Spleen (tissue), 11 donors: ENCODE measurements around the gene RAB25. TPM values are rescaled to one million over a fixed set of nuclear protein-coding genes. Genes with fewer than 3 reads are reported as not detected.
A peak's percentile ranks its signal among the peaks of the same experiment; 100 is the strongest.

Experiments used
- DNase-seq: peaks from one replicate; pipeline ENCODE4 v3.0.0-alpha.2; 2020
- H3K27ac ChIP-seq, 8 donors: fragments of 200-600 bp; sonication (generic) in 7 of 8; 1 replicate in 4 of 8; 2 replicates in 4 of 8; pipeline versions ENCODE4 v1.5.0 to v1.8.0; 2016 to 2021; ENCODE audit warnings: inconsistent platforms in 4 of 8, mild to moderate bottlenecking in 4 of 8, moderate library complexity in 1 of 8
- H3K27me3 ChIP-seq, 7 donors: fragments of 200-600 bp; sonication (generic) in 6 of 7; replicated peaks in 1 of 7; 1 replicate in 4 of 7; 2 replicates in 3 of 7; pipeline versions ENCODE4 v1.5.0 to v1.8.0; 2016 to 2021; ENCODE audit warnings: inconsistent platforms in 3 of 7, mild to moderate bottlenecking in 1 of 7
- H3K36me3 ChIP-seq, 6 donors: fragments of 200-600 bp; sonication (generic) in 5 of 6; 1 replicate in 4 of 6; 2 replicates in 2 of 6; pipeline versions ENCODE4 v1.5.0 to v1.8.0; 2016 to 2021; ENCODE audit warnings: inconsistent platforms in 2 of 6
- H3K4me1 ChIP-seq, 6 donors: fragments of 200-600 bp; sonication (generic) in 5 of 6; 1 replicate in 3 of 6; 2 replicates in 3 of 6; pipeline versions ENCODE4 v1.5.0 to v1.8.0; 2016 to 2021; ENCODE audit warnings: inconsistent platforms in 3 of 6
- H3K4me3 ChIP-seq, 8 donors: fragments of 200-600 bp; sonication (generic) in 7 of 8; 1 replicate in 4 of 8; 2 replicates in 4 of 8; pipeline versions ENCODE4 v1.5.0 to v1.8.0; 2016 to 2021; ENCODE audit warnings: inconsistent platforms in 4 of 8, mild to moderate bottlenecking in 4 of 8, moderate library complexity in 2 of 8
- H3K9me3 ChIP-seq, 8 donors: fragments of 200-600 bp; sonication (generic) in 7 of 8; 1 replicate in 4 of 8; 2 replicates in 4 of 8; pipeline versions ENCODE4 v1.5.0 to v1.8.0; 2016 to 2021; ENCODE audit warnings: inconsistent platforms in 4 of 8
- POLR2A ChIP-seq, 3 donors: fragments of 450-650 bp; IDR thresholded peaks; one replicate each; pipeline ENCODE4 v1.5.1; 2017; ENCODE audit warnings: antibody characterized with exemption in 3 of 3, mild to moderate bottlenecking in 1 of 3
- POLR2AphosphoS5 ChIP-seq, 3 donors: sonication (generic); formaldehyde crosslinking; IDR thresholded peaks; one replicate each; pipeline ENCODE4 v1.5.1; 2017; ENCODE audit warnings: antibody characterized with exemption in 3 of 3
- WGBS, 5 donors: extraction: QIAGEN DNeasy Blood & Tissue Kit in 3 of 5; methylation state at CpG; one replicate each; pipeline versions ENCODE4 v1.1.5 to v1.1.7; 2013 to 2018; 5-methylcytosine and 5-hydroxymethylcytosine counted together
- intact Hi-C: fragments of 100-400 bp; cut with DNase I; formaldehyde crosslinking; loops from one replicate; pipeline ENCODE4 v1.15.0; 2023; ENCODE audit warnings: low total_unique reads
- polyA plus RNA-seq, 3 donors: library from polyadenylated mRNA; stranded (reverse); fragments of 200-250 nt; gene quantifications; one replicate each; pipeline ENCODE4 v1.2.1, GENCODE V29; 2013
- total RNA-seq, 7 donors: library from RNA; depleted of rRNA in 3 of 7; stranded (reverse); fragments of >200 nt in 3 of 7; fragmentation: NEBNext Ultra II Directional in 4 of 7; extraction: Animal tissue kit (Norgen Biotek cat#: 25700) in 4 of 7; gene quantifications; one replicate each; pipeline versions ENCODE4 v1.1.0 to v1.2.1, GENCODE V29; 2016 to 2021
- TF ChIP-seq, protein P1 (sequence below), 11 experiments: fragments of 200-600 bp in 7 of 11; fragments of 450-650 bp in 4 of 11; sonication (generic) in 4 of 11; IDR thresholded peaks in 8 of 11; conservative IDR thresholded peaks in 3 of 11; 1 replicate in 7 of 11; 2 replicates in 4 of 11; pipeline versions ENCODE4 v1.4.0 to v1.8.0; 2016 to 2021; ENCODE audit warnings: antibody characterized with exemption in 11 of 11, inconsistent platforms in 4 of 11, mild to moderate bottlenecking in 1 of 11
- donor health status: healthy with polysubstance abuse.
- donor health status: DM: no; HTN: no; CAD: no; lungs with moderate emphysema.
- donor health status: DM: no; HTN: no; CAD: no.
- donor health status: Bipolar disorder and iron deficiency.
- donor health status: healthy.
- donor health status: DM: no; HTN: no; CAD: no.
- donor health status: DM: yes; HTN: yes; CAD: no.

The RAB25 gene
- total and polyA plus RNA-seq, 10 donors = 0.28 to 0.70 (median 0.50) TPM; not detected in 5

DNA sequence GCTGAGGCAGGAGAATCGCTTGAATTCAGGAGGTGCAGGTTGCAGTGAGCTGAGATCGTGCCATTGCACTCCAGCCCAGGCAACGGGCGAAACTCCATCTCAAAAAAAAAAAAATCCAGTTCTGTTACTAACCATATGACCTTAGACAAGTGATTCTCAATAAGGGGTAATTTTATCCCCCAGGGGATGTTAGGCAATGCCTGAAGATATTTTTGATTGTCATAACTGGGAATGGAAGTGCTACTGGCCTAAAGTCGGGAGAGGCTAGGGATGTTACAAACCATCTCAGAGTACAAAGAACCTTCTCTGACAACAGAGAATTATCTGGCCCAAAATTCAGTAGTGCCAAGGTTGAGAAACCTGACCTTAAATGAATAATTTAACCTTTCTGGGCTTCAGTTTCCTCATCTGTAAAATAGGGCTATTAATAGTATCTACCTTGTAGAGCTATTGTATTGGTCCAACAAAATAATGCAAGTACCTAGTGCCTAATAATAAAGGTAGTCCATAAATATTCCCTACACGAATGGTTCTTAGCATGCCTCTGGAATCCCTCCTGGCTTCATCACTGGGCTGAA is 47.8 kb downstream of the RAB25 start:
- no peaks in the 10 kb centered on the region for H3K36me3 ChIP-seq
- H3K4me3 ChIP-seq = no peak overlapping the region
- no peak overlapping the region for H3K27ac ChIP-seq
- no peak for DNase-seq
- H3K9me3 ChIP-seq = no peaks in the 10 kb centered on the region
- TF ChIP-seq POLR2AphosphoS5 (IDR thresholded peaks at IDR 0.05) (no peak), POLR2A (IDR thresholded peaks at IDR 0.05) (no peak)
- TF ChIP-seq, protein P1, sequence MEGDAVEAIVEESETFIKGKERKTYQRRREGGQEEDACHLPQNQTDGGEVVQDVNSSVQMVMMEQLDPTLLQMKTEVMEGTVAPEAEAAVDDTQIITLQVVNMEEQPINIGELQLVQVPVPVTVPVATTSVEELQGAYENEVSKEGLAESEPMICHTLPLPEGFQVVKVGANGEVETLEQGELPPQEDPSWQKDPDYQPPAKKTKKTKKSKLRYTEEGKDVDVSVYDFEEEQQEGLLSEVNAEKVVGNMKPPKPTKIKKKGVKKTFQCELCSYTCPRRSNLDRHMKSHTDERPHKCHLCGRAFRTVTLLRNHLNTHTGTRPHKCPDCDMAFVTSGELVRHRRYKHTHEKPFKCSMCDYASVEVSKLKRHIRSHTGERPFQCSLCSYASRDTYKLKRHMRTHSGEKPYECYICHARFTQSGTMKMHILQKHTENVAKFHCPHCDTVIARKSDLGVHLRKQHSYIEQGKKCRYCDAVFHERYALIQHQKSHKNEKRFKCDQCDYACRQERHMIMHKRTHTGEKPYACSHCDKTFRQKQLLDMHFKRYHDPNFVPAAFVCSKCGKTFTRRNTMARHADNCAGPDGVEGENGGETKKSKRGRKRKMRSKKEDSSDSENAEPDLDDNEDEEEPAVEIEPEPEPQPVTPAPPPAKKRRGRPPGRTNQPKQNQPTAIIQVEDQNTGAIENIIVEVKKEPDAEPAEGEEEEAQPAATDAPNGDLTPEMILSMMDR (IDR thresholded peaks at IDR 0.05 in 8 of 11, conservative IDR thresholded peaks at IDR 0.05 in 3 of 11) = no peak
- 88 to 97% (median 90%) methylated on average over 6 of the region's 6 CpGs for WGBS, 5 donors
- intact Hi-C loops = no loop called here
- peaks cover 0 to 36% (median 0%) of the 10 kb centered on the region in 7 donors for H3K27me3 ChIP-seq
- peaks cover 19 to 48% (median 33%) of the 10 kb centered on the region in 6 donors for H3K4me1 ChIP-seq

DNA sequence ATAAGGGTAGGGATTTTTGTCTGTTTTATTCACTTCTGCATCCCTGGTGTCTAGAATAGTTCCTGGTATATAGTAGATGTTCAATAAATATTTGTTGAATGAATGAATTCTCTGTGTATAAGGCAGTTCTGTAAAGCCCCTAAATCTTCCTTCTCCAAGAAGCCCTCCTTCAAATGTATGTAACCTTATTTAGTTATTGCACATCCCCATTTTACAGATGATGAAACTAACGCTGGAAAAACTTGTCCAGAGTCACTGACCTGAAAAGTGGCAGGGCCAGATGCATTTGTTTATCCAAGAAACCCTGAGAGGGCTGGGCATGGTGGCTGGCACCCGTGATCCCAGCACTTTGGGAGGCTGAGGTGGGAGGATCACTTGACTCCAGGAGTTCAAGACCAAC is 49.3 kb downstream of the RAB25 start:
- TF ChIP-seq, protein P1 (IDR thresholded peaks at IDR 0.05 in 8 of 11, conservative IDR thresholded peaks at IDR 0.05 in 3 of 11) = no peak
- TF ChIP-seq POLR2A (IDR thresholded peaks at IDR 0.05) (no peak), POLR2AphosphoS5 (IDR thresholded peaks at IDR 0.05) (no peak)
- 71 to 94% (median 83%) methylated on average over 2 of the region's 2 CpGs for WGBS, 5 donors
- Histone ChIP-seq H3K9me3 (no peaks in the 10 kb centered on the region), H3K27ac (no peak overlapping the region), H3K27me3 (peaks cover 0 to 46% (median 6%) of the 10 kb centered on the region in 7 donors), H3K4me3 (no peak overlapping the region), H3K36me3 (no peaks in the 10 kb centered on the region), H3K4me1 (peaks cover 11 to 48% (median 33%) of the 10 kb centered on the region in 6 donors)
- DNase-seq = no peak
- intact Hi-C loops = no loop called here

DNA sequence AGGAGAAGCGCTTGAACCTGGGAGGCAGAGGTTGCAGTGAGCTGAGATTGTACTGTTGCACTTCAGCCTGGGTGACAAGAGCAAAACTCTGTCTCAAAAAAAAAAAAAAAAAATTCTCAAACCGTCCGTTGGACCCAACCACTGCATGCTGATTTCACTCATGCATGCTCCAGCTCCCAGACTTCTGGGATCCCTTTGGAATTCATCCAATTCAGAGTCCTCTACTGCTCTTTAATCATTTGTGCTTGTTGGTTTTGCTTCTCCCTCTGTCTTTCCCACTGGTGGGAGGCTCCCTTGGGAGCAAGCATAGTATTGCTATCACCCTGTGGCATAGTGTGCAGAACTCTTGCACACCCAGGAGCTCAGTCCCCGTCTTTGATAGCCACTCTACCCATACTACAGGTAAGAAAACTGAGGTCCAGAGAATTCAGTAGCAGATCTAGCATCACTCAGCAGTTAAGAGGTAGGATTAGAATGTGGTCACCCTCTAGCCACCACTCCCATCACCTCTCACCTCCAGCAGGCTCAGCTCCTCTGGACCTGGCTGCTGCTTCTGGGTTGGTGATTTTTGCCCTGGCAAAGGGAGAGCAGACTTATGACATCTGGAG is 50.5 kb downstream of the RAB25 start:
- H3K36me3 ChIP-seq = no peaks in the 10 kb centered on the region
- intact Hi-C loops = no loop called here
- 75 to 92% (median 90%) methylated on average over 4 of the region's 4 CpGs for WGBS, 5 donors
- peaks cover 11 to 48% (median 31%) of the 10 kb centered on the region in 6 donors for H3K4me1 ChIP-seq
- H3K27ac ChIP-seq = peak overlapping the region in 1 of 8 donors; percentile 8
- no peaks in the 10 kb centered on the region for H3K9me3 ChIP-seq
- DNase-seq = no peak
- no peak overlapping the region for H3K4me3 ChIP-seq
- H3K27me3 ChIP-seq = peaks cover 0 to 50% (median 6%) of the 10 kb centered on the region in 7 donors
- no peak for TF ChIP-seq POLR2A (IDR thresholded peaks at IDR 0.05)
- TF ChIP-seq POLR2AphosphoS5 (IDR thresholded peaks at IDR 0.05) = no peak
- TF ChIP-seq, protein P1 (IDR thresholded peaks at IDR 0.05 in 8 of 11, conservative IDR thresholded peaks at IDR 0.05 in 3 of 11) = no peak
